GM10266 (cell line): Measurements from ENCODE around the gene ARL13B.

Source experiments
- DNase-seq: peaks from one replicate; pipeline ENCODE4 v3.0.0; 2012; ENCODE audit errors: extremely low spot score
- CTCF ChIP-seq: IDR thresholded peaks from 2 replicates; pipeline ENCODE4 v1.5.1; 2012; ENCODE audit warnings: mild to moderate bottlenecking, low read depth; ENCODE audit not compliant: control insufficient read depth, insufficient read depth; ENCODE audit errors: missing control alignments

Gene ARL13B

GRCh38 chr3:94063496-94064119, 83.7 kb downstream of the ARL13B start:
- no peak for TF ChIP-seq CTCF
- DNase-seq: no peak

- TF ChIP-seq CTCF: no peak
- no peak for DNase-seq
Observed at GRCh38 chr3:94064243-94064860, 84.4 kb downstream of the ARL13B start.

GRCh38 chr3:94065122-94065521, 85.2 kb downstream of the ARL13B start:
- no peak for TF ChIP-seq CTCF
- no peak for DNase-seq

GRCh38 chr3:94065819-94066480, 86.0 kb downstream of the ARL13B start:
- no peak for DNase-seq

GRCh38 chr3:94066506-94067500, 86.8 kb downstream of the ARL13B start:
- no peak for TF ChIP-seq CTCF
- DNase-seq: no peak

More at GRCh38 chr3:94065819-94066480, 86.0 kb downstream of the ARL13B start:
- TF ChIP-seq CTCF: no peak

GRCh38 chr3:94069194-94069813, 89.3 kb downstream of the ARL13B start:
- no peak for DNase-seq
- peak; percentile 42 for TF ChIP-seq CTCF
